ENCODE measurements around the gene SLC12A7.

- TF ChIP-seq POLR2A (IDR thresholded peaks at IDR 0.05; ENCODE audit: low read length) (no peak), GATA1 (IDR thresholded peaks at IDR 0.05; ENCODE audit: low read depth, low read length) (no peak)
Measured at GRCh38 chr5:1118231-1118698, 6.4 kb upstream of the SLC12A7 start.
